Fibroblast of lung (primary cell): Measurements from ENCODE around the gene SRGAP1. TPM values are rescaled to one million over a fixed set of nuclear protein-coding genes. Genes with fewer than 3 reads are reported as not detected.
A peak's percentile ranks its signal among the peaks of the same experiment; 100 is the strongest.

Experiments used
- DNase-seq, 2 donors: peaks; one replicate each; pipeline versions ENCODE4 v3.0.0 to v3.0.0-alpha.2; 2010; ENCODE audit warnings: low read depth in 2 of 2
- H2AFZ ChIP-seq: 2 replicates; pipeline ENCODE4 v1.5.1; 2012; ENCODE audit warnings: low read length, control low read depth, inconsistent platforms
- H3K27ac ChIP-seq: 2 replicates; pipeline ENCODE4 v1.5.1; 2011; ENCODE audit warnings: low read length, control low read depth; ENCODE audit not compliant: insufficient read depth
- H3K27me3 ChIP-seq: 2 replicates; pipeline ENCODE4 v1.5.1; 2011; ENCODE audit warnings: mild to moderate bottlenecking, low read length; ENCODE audit not compliant: control insufficient read depth, insufficient read depth
- H3K36me3 ChIP-seq: 2 replicates; pipeline ENCODE4 v1.5.1; 2011; ENCODE audit warnings: low read length; ENCODE audit not compliant: control insufficient read depth, insufficient read depth
- H3K4me1 ChIP-seq: 2 replicates; pipeline ENCODE4 v1.5.1; 2011; ENCODE audit warnings: low read length; ENCODE audit not compliant: control insufficient read depth, insufficient read depth; ENCODE audit errors: extremely low read depth
- H3K4me2 ChIP-seq: 2 replicates; pipeline ENCODE4 v1.5.1; 2011; ENCODE audit warnings: low read length, control low read depth; ENCODE audit not compliant: insufficient read depth; ENCODE audit errors: extremely low read depth
- H3K4me3 ChIP-seq, 4 experiments: fragments of 200-600 bp in 1 of 4; sonication (generic) in 1 of 4; replicated peaks in 1 of 4; 2 replicates each; pipeline ENCODE4 v1.5.1; 2011 to 2016; ENCODE audit warnings: low read length in 4 of 4, low read depth in 3 of 4, mild to moderate bottlenecking in 3 of 4, control low read depth in 2 of 4, inconsistent platforms in 1 of 4, mixed read lengths in 1 of 4; ENCODE audit not compliant: insufficient read depth in 1 of 4; ENCODE audit errors: control extremely low read depth in 1 of 4
- H3K79me2 ChIP-seq: 2 replicates; pipeline ENCODE4 v1.5.1; 2012; ENCODE audit warnings: mild to moderate bottlenecking, low read length, inconsistent platforms; ENCODE audit not compliant: control insufficient read depth, insufficient read depth
- H3K9ac ChIP-seq: 2 replicates; pipeline ENCODE4 v1.5.1; 2011; ENCODE audit warnings: mild to moderate bottlenecking, low read length, control low read depth; ENCODE audit not compliant: insufficient read depth
- H3K9me3 ChIP-seq: 2 replicates; pipeline ENCODE4 v1.5.1; 2012; ENCODE audit warnings: low read depth, low read length; ENCODE audit not compliant: control insufficient read depth, insufficient read depth
- H4K20me1 ChIP-seq: 2 replicates; pipeline ENCODE4 v1.5.1; 2011; ENCODE audit warnings: low read length; ENCODE audit not compliant: control insufficient read depth, insufficient read depth; ENCODE audit errors: extremely low read depth
- EZH2 ChIP-seq: IDR thresholded peaks from 2 replicates; pipeline ENCODE4 v1.5.1; 2012; ENCODE audit warnings: low read length, control low read depth, mild to moderate bottlenecking; ENCODE audit errors: missing control alignments
- polyA plus RNA-seq, 2 donors: library from polyadenylated mRNA; depleted of rRNA in 1 of 2; stranded (reverse) in 1 of 2; unstranded in 1 of 2; fragments of >200 nt; gene quantifications; 2 replicates each; pipeline ENCODE4 v1.2.1, GENCODE V29; 2011 to 2012; ENCODE audit warnings: missing spikeins in 1 of 2
- total RNA-seq: library from RNA; depleted of rRNA; stranded (reverse); fragments of >200 nt; gene quantifications from 2 replicates; pipeline ENCODE4 v1.2.1, GENCODE V29; 2014
- TF ChIP-seq, protein P1 (sequence below), 2 donors: IDR thresholded peaks in 1 of 2; conservative IDR thresholded peaks in 1 of 2; 1 replicate in 1 of 2; 2 replicates in 1 of 2; pipeline ENCODE4 v1.5.1; 2011 to 2012; ENCODE audit warnings: low read length in 2 of 2, control low read depth in 1 of 2, inconsistent platforms in 1 of 2, low read depth in 1 of 2, mild to moderate bottlenecking in 1 of 2

The SRGAP1 gene
- total and polyA plus RNA-seq, 2 donors (not counting 1 experiment from before 2014, with no cell fraction given), result 18.9 to 30.2 TPM

DNA sequence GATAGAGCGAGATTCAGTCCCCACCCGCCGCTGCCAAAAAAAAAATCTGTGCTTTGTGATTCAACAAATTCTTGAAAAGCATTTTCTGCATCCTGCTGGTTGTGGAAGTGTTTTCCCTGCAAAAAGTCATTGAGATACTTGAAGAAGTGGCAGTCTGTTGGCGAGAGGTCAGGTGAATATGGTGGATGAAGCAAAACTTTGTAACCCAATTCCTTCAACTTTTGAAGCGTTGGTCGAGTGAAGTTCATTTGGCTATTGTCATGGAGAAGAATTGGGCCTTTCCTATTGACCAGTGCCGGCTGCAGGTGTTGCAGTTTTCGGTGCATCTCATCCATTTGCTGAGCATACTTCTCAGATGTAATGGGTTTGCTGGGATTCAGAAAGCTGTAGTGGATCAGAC is 20.9 kb downstream of the SRGAP1 start:
- H3K27me3 ChIP-seq, result no peaks in the 10 kb centered on the region
- H3K9me3 ChIP-seq, result no peaks in the 10 kb centered on the region
- no peaks in the 10 kb centered on the region for H4K20me1 ChIP-seq
- peaks cover 91% of the 10 kb centered on the region for H3K79me2 ChIP-seq
- no peak overlapping the region for H3K4me2 ChIP-seq
- no peak overlapping the region for H2AFZ ChIP-seq
- H3K27ac ChIP-seq, result no peak overlapping the region
- no peak overlapping the region for H3K9ac ChIP-seq
- peaks cover 7% of the 10 kb centered on the region for H3K4me1 ChIP-seq
- TF ChIP-seq EZH2, result no peak
- TF ChIP-seq, protein P1, sequence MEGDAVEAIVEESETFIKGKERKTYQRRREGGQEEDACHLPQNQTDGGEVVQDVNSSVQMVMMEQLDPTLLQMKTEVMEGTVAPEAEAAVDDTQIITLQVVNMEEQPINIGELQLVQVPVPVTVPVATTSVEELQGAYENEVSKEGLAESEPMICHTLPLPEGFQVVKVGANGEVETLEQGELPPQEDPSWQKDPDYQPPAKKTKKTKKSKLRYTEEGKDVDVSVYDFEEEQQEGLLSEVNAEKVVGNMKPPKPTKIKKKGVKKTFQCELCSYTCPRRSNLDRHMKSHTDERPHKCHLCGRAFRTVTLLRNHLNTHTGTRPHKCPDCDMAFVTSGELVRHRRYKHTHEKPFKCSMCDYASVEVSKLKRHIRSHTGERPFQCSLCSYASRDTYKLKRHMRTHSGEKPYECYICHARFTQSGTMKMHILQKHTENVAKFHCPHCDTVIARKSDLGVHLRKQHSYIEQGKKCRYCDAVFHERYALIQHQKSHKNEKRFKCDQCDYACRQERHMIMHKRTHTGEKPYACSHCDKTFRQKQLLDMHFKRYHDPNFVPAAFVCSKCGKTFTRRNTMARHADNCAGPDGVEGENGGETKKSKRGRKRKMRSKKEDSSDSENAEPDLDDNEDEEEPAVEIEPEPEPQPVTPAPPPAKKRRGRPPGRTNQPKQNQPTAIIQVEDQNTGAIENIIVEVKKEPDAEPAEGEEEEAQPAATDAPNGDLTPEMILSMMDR (conservative IDR thresholded peaks at IDR 0.05 in 1 of 2, IDR thresholded peaks at IDR 0.05 in 1 of 2; ENCODE audit: low read depth in 1 of 2, low read length in 2 of 2), result no peak
- no peak overlapping the region for H3K4me3 ChIP-seq
- no peak for DNase-seq
- no peaks in the 10 kb centered on the region for H3K36me3 ChIP-seq

DNA sequence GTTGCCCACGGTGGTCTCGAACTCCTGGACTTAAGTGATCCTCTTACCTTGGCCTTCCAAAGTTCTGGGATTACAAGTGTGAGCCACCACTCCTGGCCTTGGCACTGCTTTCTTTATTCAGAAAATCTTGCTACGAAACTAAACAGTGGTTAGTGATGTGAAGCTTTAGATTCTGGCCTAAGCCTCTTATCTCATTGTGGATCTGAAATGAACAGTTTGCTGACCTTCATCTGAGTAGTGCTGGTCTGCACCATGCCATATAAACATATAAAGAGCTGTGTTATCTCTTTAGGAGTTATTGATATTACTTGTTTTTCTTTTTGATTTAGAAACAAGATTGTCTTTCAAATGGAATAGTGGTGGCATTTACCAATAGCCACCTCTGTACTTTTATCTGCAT is 22.6 kb downstream of the SRGAP1 start:
- TF ChIP-seq, protein P1 (conservative IDR thresholded peaks at IDR 0.05 in 1 of 2, IDR thresholded peaks at IDR 0.05 in 1 of 2; ENCODE audit: low read depth in 1 of 2, low read length in 2 of 2), result no peak
- no peak for TF ChIP-seq EZH2
- H3K9ac ChIP-seq, result no peak overlapping the region
- no peak for DNase-seq
- no peak overlapping the region for H3K27ac ChIP-seq
- peaks cover 94% of the 10 kb centered on the region for H3K79me2 ChIP-seq
- no peak overlapping the region for H3K4me3 ChIP-seq
- H3K27me3 ChIP-seq, result no peaks in the 10 kb centered on the region
- no peaks in the 10 kb centered on the region for H4K20me1 ChIP-seq
- H3K4me2 ChIP-seq, result no peak overlapping the region
- H3K9me3 ChIP-seq, result no peaks in the 10 kb centered on the region
- H3K36me3 ChIP-seq, result no peaks in the 10 kb centered on the region
- peaks cover 7% of the 10 kb centered on the region for H3K4me1 ChIP-seq
- no peak overlapping the region for H2AFZ ChIP-seq

DNA sequence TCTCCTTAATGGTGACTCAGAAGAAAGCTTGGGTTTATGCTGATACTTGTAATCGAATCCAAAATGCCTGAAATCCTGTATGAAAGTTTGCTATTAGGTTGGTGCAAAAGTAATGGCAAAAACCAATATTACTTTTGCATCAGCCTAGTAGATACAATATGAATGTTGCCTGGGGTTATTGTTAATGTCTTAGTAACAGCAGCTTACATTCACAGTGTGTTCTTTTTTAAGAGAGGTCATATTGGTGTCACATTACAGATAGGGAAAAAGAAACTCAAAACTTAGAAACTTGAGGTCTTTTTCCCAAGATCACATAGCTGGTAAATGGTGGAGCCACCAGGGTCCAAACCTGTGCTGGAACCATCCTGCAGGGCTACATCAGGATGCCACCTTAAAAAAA is 25.2 kb downstream of the SRGAP1 start:
- Histone ChIP-seq H4K20me1 (no peaks in the 10 kb centered on the region), H3K4me2 (no peak overlapping the region), H3K9ac (no peak overlapping the region), H3K79me2 (peaks cover 91% of the 10 kb centered on the region), H3K36me3 (no peaks in the 10 kb centered on the region), H3K27ac (no peak overlapping the region), H3K9me3 (no peaks in the 10 kb centered on the region), H3K27me3 (no peaks in the 10 kb centered on the region), H3K4me3 (no peak overlapping the region), H3K4me1 (no peaks in the 10 kb centered on the region), H2AFZ (no peak overlapping the region)
- no peak for TF ChIP-seq EZH2
- TF ChIP-seq, protein P1 (conservative IDR thresholded peaks at IDR 0.05 in 1 of 2, IDR thresholded peaks at IDR 0.05 in 1 of 2; ENCODE audit: low read depth in 1 of 2, low read length in 2 of 2), result no peak
- peak in 1 of 2 donors; percentile 48 for DNase-seq
